IPS-NIHi11 (cell line): Measurements from ENCODE around the gene CDH23.

Experiments
- DNase-seq: peaks from one replicate; pipeline ENCODE4 v3.0.0; 2012; ENCODE audit warnings: mixed read lengths, low spot score

The CDH23 gene

DNA sequence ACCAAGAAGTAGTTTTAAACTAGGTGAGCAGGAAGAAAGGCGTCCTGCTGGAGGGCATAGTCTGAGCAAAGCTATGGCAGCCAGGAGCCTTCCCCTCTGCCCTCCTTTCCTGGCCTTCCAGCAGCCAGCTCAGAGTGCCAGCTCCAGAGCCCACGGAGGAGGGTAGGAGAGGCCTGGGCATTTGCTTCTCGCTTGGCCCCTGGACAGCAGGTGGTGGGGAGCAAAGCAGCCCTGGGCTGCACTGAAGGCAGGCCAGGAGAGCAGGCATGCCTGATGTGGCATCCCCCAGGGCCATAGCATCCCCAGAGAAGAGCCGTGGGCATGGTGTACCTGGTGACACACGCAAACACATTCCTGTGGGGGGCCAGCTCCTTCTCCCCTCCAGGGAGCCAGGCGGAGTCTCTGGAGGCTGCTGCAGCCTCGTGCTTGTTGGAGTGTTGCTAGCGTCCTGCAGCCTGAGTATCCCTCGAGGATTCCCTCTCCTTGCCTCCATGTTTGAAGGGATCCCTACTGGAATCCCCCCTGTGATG is 43.9 kb downstream of the CDH23 start:
- no peak for DNase-seq

DNA sequence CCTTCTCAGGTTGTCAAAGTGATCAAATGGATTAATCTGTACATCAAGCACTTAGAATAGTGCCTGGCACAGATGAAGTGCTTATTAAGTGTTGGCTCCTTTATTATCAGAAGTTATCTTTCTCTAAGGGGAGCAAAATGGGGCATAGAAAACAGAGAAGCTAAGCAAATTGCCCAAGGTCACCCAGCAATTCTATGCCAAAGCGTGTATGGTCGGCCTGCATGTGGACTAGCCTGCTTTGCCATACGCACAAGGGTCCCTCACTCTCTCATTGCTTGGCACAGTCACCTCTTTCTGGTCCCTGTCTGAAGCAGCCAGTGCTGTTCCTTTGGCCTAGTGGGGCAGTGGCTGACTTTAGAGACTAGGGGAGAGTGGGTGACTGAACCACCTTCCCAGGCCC is 45.3 kb downstream of the CDH23 start:
- no peak for DNase-seq

DNA sequence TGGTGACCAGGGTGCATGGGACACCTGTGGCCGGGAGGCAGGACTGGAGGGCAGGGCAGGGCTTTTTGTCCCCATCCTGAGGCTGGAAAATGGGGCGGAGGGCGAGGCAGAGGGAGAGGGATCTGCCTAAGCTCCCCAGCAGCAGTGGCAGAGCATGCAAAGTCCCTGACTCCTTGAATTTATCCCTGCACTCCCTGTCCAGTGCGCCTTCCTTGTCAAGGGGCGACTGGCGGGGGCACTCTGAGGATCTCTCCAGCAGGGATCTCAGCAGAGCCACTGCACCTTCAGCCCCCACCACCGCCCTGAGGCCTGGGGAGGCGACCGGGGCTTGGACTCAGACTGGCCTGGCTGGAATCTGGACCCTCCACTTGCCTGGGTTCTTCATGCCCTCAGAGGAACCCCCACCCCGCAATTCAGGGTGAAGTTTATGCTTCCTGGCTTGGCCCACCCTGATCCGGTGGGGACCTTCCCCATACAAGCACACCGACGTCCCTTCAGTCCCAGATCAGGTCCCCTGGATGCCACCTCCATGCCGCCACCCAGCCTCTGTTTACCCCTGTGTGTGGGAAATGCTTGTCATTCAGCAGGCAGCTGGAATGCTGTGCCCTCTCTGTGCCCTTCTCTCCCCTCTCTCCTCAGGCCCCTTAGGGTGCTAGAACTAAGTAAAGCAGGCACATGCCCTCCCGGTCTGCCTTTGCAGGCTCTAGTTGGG is 46.3 kb downstream of the CDH23 start:
- DNase-seq: no peak

DNA sequence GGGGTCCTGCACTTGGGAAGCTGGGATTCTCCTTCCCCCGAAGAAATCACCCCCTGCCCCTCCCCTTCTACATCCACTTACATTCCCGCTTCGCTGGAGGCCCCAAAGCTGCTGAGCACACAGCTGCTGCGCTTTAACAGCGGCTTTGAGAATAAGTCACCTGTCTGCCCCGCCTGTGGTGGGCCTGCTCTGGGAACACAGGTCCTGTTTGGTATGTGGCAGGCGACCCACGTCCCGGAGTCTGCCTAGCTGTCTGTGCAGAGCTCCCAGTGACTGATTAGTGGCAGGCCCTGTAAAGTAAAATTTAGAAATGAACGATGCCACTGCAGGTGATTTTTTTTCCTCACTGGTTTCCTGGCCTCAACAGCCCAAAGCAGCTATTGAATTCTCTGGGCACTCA is 47.0 kb downstream of the CDH23 start:
- DNase-seq: peak; percentile 47

DNA sequence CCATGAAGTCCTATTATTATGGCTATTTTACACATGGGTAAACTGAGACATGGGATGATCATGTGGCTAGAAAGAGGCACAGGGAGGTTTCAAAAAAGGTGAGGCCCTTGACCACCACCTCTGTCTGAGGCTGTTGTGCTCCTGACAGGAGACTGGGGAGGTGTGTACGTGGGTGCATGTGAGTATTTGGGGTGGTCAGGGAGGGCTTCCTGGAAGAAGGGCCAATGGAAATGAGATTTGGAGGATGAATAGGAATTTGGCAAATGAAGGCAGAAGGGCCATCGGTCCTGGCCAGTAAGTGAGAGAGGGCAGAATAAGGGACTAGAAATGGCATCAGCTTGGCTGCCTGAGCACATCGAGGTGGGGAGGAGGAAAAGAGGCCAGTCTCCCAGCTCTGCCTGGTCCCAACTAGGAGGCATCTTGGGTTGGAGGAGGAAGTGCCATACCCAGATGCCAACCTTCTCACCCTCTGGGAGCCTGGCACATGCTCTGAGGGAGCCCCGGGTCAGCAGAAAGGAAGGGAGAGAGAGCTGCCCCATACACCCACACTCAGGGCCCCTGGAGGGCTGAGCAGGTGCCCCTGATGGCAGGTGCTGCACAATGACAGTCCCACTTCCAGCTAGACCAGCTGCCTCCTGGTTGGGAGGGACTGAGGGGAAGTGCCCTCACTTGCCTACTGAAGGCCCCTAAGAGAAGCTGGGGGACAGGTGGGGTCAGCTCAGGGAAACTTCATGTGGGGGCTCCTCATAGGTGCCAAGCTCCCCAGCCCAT is 47.7 kb downstream of the CDH23 start:
- no peak for DNase-seq

DNA sequence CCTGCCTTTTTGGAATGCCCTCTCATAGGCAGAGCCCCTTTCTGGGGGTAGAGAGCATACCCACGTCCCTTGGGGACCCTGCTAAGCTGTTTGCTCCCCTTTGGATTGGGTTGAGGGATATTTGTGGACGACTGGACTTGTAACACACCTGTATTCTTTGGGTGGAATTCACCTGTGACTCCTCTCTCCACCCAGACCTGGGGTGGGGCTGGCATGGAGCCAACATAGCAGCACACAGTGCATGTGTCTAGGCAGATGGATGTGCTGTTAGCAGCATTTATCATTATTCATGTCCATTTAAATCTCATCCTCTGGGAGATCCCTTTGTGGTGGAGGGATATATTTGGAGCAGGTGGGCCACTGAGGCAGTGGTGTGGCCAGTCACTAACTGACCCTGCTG is 51.0 kb downstream of the CDH23 start:
- DNase-seq: no peak

DNA sequence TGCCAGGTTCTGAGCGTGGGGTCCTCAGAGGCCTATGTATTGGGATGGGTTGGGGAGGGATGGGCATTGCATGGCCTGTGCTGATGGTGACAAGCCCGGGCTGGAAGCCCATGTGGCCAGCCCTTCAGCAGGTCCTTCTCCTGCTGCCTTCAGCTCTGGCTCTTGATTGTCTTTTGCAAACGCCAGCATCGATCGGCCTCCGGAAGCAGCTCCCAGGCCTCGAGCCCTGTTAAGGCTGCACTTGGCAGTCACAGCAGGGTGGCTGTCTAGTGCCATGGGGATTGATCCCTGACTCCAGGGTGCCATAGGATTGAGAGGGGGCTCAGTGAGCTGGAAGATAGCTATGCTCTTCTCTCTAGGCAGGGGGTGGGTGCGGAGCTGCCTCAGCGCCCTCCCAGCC is 51.4 kb downstream of the CDH23 start:
- DNase-seq: no peak

DNA sequence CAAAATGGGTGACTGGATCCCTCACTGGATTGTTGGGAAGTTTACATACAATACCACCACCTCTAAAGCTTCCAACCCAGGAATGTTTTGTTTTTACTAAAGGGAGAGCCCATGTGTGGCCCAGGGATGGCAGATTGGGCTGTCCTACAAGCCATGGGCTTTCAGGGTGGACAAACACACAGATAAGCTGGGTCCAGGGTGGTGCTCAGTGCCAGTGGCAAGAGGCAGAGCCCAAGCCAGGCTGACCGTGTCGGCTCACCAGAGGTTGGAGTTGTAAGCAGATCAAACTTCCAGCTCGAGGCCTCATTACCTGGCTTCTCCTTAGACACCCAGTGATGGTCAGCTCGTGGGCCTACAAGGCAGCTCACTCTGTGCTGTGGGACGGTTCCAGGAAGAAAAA is 52.3 kb downstream of the CDH23 start:
- no peak for DNase-seq

DNA sequence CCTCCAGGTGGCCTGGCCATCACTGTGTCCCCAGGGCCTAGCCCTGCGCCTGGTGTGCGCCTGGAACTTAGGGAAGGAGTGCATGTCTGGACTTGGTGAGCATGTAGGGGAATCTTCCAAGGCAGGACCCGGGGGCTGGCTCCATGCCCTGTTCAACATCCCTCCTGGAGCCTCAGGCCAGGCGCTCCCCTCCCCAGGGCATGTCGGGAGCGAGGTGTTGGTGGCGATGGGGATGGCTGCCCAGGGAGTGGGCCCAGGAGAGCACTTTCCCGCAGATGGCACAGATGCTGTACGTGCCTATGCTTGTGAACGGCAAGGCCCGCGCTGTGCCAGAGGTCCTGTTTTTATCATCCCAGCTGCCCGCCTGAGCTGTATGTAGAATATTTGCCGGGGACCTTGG is 55.0 kb downstream of the CDH23 start:
- no peak for DNase-seq

DNA sequence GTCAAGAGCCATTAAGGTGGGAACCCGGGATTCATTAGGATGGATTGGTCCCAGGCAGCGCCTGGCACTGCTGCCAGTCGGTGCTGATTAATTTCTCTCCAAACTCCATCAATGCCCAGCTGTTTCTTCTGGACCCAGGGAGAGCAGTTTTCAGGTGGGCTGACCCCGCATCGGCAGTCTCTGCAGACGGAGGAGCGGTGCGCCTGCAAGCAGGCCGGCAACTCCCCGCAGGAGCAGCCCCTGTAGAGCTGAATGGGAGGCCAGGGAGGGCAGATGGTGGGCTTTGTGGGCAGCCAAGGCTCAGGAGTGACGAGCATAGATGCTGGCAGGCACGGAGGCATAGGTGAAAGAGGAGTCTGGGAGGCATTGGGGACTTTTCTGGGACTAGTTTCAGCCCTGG is 56.5 kb downstream of the CDH23 start:
- no peak for DNase-seq

DNA sequence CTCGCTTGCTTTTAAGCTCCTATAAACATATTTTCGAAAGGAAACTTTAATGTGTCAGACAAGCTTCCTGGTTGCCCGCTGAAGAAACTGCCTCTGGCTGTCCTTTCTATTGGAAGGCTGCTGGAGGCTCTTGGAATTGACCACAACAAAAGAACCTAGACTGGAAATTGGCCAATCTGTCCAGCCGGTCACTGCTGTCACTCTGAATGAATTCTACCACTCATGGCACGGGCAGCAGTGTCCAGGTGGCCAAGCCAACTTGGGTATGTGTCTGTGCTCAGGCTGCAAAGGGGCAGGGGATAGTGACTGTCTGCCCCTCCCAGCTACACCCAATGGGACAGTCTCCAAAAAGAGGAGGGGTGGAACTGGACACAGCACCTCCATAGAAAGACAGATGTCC is 57.6 kb downstream of the CDH23 start:
- no peak for DNase-seq

DNA sequence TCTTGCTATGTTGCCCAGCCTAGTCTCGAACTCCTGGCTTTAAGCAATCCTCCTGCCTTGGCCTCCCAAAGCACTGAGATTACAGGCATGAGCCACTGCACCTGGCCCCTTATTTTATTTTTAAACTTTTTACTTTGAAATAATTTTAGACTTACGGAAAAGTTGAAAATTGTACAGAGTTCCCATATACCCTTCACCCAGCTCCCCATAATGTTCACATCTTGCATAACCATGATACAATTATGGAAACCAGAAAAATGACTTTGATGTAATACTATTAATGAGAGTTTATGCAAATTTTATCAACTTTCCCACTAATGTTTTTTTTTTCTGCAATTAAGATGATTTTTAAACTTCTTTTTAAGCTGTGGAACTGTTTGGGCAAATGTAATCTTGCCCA is 58.3 kb downstream of the CDH23 start:
- DNase-seq: no peak

DNA sequence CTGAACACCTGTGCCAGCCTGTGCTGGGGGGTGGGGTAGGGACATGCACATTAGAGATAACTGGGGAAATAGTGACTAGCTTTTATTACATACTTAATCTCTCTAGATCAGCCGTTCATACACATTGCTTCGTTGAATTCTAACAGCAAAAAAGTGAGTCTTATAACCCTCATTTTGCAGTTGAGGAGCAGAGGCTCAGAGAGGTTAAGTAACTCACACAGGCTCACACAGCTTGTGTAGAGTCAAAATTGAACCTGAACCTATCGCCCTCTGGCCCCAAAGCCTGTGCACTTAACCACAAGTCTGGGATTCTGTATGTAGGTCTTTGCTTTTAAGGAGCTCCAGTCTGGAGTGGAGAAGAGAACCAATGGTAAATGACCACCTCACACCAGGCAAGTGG is 59.9 kb downstream of the CDH23 start:
- DNase-seq: no peak

DNA sequence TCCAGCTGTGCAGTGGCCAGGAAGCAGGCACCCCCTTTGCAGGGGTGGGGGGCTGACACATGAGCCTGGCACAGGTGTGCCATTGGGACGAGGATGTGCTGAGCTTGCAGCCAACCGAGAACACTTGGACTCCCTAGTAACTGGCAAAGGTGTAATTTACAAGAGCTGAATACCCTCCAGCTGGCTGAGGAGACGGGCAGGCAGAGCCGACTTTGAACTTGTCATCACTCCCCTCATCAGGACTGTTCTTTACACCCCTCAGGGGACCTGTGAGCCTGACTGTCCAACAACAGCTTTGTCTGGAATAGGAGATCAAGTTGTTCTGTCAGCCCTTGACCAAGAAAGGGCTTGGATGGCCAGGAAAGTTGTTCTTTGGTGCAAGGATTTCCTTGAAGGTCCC is 61.2 kb downstream of the CDH23 start:
- no peak for DNase-seq

DNA sequence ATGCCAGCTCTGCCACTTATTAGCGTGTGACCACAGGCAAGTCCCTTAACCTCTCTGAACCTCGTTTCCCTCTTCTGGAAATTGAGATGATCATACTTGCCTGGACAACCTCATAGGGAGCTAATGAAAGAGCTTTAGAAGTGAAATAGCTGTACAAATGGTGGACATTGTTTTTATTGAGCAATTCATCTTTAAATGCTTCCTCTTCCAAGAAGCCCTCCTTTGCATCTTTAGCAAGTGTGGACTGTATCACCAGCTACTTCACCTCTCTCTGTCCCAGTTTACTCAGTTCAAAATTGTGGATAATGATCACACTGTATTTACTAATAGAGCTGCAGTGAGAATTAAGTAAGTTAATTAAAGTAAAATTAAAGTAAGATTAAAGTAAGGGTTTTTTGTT is 61.7 kb downstream of the CDH23 start:
- DNase-seq: no peak

DNA sequence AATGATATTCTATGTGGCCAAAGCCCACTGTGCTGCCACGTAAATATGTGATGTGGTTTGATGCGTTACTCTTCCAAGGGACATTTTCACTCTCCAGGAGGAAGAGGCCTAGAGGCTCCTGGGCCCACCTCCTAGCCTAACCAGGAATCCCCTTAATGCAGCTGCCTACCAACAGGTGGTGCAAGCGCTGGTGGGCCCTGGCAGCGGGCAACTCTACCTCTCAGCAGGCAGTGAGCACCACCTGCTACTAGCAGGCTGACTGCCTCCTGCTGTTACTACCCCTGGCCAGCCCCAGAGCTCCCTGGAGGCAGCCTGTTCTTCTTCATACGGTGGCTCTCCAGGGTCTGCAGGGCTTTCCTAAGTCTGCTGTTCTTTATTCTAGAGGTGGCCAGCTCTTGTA is 62.8 kb downstream of the CDH23 start:
- peak; percentile 54 for DNase-seq

DNA sequence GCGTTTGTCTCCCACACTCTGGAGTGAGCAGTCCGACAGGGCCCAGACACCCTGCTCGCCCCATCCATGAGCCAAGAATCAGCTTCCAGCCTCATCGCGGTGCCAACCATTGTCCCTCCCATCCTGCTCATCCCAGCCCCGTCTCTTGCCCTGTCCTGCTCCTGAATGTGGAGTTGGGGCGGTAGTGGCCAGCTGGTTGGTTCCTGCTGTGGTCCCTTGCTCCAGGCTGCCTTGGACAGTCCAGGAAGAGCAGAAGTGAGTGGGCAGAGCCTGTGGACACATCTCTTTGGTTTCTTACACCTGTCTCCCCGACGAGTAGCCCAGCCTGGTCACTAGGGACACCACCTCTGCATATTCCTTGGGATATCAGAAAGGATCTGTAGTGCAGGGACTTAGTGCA is 63.9 kb downstream of the CDH23 start:
- DNase-seq: no peak

DNA sequence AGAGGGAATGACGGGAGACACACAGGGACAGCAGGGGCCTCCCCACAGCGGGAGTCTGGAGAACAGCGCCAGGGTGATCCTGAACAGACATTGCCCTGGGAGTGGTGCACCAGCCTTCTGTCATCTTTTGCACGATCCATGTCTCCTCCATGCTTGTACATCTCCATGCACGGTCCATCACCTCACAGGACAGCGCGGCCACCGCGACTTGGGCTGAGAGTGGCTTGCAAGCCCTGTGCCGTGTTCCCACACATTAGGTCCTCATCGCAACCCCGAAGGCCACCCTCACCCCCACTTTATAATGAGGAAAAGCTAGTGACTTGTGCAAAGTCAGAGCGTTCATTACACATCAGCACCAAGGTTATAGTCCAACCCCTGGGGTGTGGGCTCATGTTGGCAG is 64.7 kb downstream of the CDH23 start:
- no peak for DNase-seq

DNA sequence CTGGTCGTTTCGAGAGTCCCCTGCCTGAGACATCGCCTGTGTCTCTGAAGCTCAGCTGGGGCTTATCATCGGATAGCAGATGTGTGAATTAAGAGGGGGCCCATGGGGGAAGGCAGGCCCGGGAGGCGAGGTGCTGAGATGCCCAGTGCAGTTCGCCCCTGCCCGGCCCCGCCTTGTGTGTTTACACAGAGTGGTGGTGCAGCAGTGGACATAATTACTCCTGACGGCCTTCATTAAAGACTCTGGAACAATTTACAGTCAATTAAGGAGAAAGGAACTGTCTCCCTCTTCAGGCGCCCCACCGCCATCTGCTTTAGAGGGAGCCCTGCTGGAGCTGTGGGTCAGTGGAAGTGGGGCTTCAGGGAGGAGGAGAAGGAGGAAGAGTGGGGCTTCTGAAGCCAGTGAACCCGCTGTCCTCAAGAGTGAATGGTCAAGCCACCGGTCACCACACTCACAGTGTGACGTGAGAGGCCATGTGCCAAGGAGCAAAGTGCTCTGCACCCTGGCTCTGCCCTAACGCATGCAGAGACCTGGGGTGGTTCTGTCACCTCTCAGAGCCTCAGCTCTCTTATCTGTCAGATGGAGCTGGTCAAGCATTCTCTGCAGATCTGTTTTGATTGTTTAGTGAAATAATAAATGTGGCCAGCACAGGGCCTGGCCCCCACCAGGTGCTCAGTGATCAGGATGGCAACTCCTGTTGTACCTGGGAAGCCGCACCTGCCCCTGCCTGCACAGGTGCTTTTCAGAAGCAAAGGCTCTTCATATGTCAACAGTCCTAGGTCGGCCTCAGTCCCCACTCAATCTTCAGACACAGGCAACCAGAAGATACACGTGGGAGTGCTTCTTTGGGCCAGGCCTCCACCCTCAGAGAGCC is 65.6 kb downstream of the CDH23 start:
- no peak for DNase-seq

DNA sequence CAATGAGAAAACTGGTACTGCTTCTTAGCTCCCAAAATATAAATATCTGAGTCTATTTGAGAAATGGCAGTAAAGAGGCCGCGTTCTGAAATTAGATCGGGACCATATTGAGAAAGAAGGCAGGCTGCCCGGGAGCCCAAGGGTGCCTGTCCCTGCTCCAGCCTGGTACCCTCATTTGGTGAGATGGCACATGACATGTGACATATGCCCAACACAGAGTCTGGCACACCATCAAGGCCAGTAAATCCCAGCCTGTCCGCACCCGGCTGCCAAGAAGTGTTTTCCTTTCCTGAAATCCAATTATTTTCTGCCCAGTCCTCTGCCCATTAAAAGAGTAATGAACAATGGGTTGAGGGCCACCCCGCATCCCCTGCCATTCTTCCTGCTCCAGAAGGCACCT is 66.4 kb downstream of the CDH23 start:
- DNase-seq: no peak

DNA sequence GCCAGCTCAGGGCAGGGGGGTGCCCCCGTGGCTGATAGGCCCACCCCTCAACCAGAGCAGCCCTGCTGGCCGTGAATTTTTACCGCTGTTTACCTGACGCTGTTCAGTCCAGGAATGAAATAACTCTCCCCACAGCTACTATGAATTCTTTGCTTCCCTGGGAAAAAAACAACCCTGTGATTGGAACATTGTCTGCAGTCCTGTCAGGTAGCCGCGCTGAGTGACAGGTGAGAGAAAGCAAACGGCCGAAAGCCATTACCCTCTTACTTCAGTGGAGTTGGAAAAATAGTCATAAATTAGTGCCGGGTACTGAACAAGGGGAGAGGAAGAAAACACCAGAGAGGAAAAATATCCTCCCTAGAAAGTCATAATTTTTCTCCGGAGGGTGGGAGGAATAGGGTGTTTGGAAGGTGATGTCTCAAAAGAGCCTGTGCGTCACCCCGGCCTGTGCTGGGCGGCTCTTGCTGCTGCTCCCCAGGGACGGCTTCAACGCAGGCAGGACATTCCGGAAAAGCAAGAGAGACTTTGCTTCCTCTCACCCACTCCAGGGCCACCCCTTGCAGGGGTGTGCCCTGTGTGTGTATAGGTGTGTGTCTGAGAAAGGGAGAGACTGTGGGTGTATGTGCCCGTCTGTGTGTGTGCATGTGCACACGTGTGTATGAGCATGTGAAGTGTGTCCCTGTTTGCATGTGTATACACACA is 69.0 kb downstream of the CDH23 start:
- DNase-seq: no peak

DNA sequence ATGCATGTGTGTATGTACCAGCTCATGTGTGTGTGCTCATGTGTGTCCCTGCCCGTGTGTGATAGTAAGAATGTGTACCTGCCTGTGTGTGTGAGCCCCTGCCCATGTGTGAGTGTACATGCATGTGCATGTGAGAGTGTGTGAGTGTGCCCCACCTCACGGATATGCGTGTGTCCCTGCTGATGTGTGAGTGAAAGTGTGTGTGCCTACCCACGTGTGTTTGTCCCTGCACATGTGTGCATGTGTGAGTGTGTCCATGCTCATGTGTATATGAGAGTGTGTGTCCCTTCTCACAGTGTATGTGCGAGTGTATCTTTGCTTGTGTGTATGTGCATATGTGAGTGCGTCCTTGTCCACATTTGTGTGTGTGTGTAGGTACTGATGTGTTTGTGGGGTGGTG is 69.6 kb downstream of the CDH23 start:
- no peak for DNase-seq
